Transverse colon (tissue), 4 donors: Measurements from ENCODE around the gene NUCKS1. TPM values are rescaled to one million over a fixed set of nuclear protein-coding genes. Genes with fewer than 3 reads are reported as not detected.
A peak's percentile ranks its signal among the peaks of the same experiment; 100 is the strongest.

Experiments used
- DNase-seq: peaks from one replicate; pipeline ENCODE4 v3.0.0-alpha.2; 2019
- H3K27ac ChIP-seq, 4 donors: fragments of 200-600 bp; sonication (generic); 2 replicates each; pipeline ENCODE4 v1.5.1; 2016 to 2018; ENCODE audit warnings: inconsistent platforms in 4 of 4
- H3K27me3 ChIP-seq: fragments of 200-600 bp; sonication (generic); 2 replicates; pipeline ENCODE4 v1.5.1; 2017; ENCODE audit warnings: inconsistent platforms
- H3K36me3 ChIP-seq, 4 donors: fragments of 200-600 bp; sonication (generic); 2 replicates each; pipeline ENCODE4 v1.5.1; 2017 to 2019; ENCODE audit warnings: inconsistent platforms in 4 of 4
- H3K4me1 ChIP-seq, 4 donors: fragments of 200-600 bp; sonication (generic); 2 replicates each; pipeline ENCODE4 v1.5.1; 2017 to 2020; ENCODE audit warnings: inconsistent platforms in 4 of 4
- H3K4me3 ChIP-seq, 4 donors: fragments of 200-600 bp; sonication (generic); 1 replicate in 1 of 4; 2 replicates in 3 of 4; pipeline versions ENCODE4 v1.5.1 to v1.6.1; 2017 to 2019; ENCODE audit warnings: inconsistent platforms in 4 of 4
- H3K9me3 ChIP-seq, 2 donors: fragments of 200-600 bp; sonication (generic); 2 replicates each; pipeline ENCODE4 v1.5.1; 2017 to 2019; ENCODE audit warnings: inconsistent platforms in 2 of 2
- EP300 ChIP-seq: sonication (generic); formaldehyde crosslinking; IDR thresholded peaks from one replicate; pipeline ENCODE4 v1.6.1; 2017; ENCODE audit warnings: antibody characterized with exemption, low read depth
- POLR2A ChIP-seq: fragments of 450-650 bp; IDR thresholded peaks from one replicate; pipeline ENCODE4 v1.6.1; 2016; ENCODE audit warnings: antibody characterized with exemption, mild to moderate bottlenecking, moderate library complexity
- POLR2AphosphoS5 ChIP-seq, 3 donors: sonication (generic); formaldehyde crosslinking; IDR thresholded peaks; one replicate each; pipeline ENCODE4 v1.6.1; 2016; ENCODE audit warnings: antibody characterized with exemption in 3 of 3
- WGBS, 2 donors: methylation state at CpG; one replicate each; pipeline ENCODE4 v1.1.5; 2018; ENCODE audit warnings: low coverage in 1 of 2; 5-methylcytosine and 5-hydroxymethylcytosine counted together
- in situ Hi-C, 4 donors: fragments of 200-750 bp; cut with MboI; loops; one replicate each; pipeline versions ENCODE4 v1.15.0 to v1.15.1; 2017; ENCODE audit warnings: low sequenced_read_pairs in 3 of 4, low pct_ligation_motif_present in 1 of 4, low pct_unique_long_range_greater_than_20kb in 1 of 4
- intact Hi-C: fragments of 100-400 bp; cut with DNase I; formaldehyde crosslinking; loops from one replicate; pipeline ENCODE4 v1.15.1; 2023; ENCODE audit warnings: low total_unique reads
- total RNA-seq, 4 donors: library from RNA; depleted of rRNA; stranded (reverse); fragments of >200 nt; gene quantifications; one replicate each; pipeline ENCODE4 v1.1.0, GENCODE V29; 2016
- TF ChIP-seq, protein P1 (sequence below), 5 experiments: fragments of 200-600 bp in 3 of 5; fragments of 450-650 bp in 2 of 5; sonication (generic) in 3 of 5; IDR thresholded peaks; 1 replicate in 2 of 5; 2 replicates in 3 of 5; pipeline ENCODE4 v1.5.1; 2016 to 2017; ENCODE audit warnings: antibody characterized with exemption in 5 of 5, inconsistent platforms in 3 of 5, mild to moderate bottlenecking in 2 of 5, moderate library complexity in 1 of 5

Gene NUCKS1
- total RNA-seq, 4 donors from 2014 or later = 21.7 to 45.7 (median 35.1) TPM

DNA sequence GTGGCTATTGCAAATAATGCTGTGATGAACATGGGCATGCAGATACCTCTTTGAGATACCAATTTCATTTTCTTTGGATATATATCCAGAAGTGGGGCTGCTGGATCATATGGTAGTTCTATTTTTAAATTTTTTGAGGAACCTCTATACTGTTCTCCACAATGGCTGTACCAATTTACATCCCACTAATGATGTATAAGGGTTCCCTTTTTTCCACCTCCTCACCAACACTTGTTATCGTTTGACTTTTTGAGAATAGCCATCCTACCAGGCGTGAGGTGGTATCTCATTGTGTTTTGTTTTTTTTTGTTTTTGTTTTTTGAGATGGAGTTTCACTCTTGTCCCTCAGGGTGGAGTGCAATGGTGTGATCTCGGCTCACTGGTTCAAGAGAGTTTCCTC lies 6.6 kb upstream of the NUCKS1 start:
- in situ Hi-C loops = no loop called here

DNA sequence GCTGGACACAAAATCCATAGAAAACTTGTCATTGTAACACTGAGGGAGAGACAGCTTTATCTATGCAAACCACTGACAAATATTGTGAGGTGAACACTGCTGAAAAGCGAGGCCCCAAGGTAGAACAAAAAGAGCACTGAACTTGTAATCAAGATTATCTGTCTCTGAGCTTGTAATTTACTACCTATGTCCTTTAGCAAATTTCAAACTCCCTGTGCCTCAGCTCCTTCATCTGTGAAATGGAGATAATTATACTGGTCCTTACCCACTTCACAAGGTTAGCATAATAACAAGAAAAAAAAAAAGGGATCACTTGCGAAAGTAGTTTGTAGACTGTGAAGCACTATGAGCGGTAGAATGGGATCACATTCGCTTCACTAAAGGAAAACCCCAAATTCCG lies 4.9 kb upstream of the NUCKS1 start:
- WGBS, 2 donors = 69 to 90% methylated on average over 5 of the region's 5 CpGs
- H3K36me3 ChIP-seq = no peaks in the 10 kb centered on the region
- H3K27ac ChIP-seq = no peak overlapping the region
- peaks cover 0 to 5% (median 0%) of the 10 kb centered on the region in 4 donors for H3K4me1 ChIP-seq
- in situ Hi-C loops (no loop called here), intact Hi-C loops (no loop called here)
- TF ChIP-seq EP300 (no peak), POLR2A (no peak), POLR2AphosphoS5 (IDR thresholded peaks at IDR 0.05) (no peak)
- TF ChIP-seq, protein P1, sequence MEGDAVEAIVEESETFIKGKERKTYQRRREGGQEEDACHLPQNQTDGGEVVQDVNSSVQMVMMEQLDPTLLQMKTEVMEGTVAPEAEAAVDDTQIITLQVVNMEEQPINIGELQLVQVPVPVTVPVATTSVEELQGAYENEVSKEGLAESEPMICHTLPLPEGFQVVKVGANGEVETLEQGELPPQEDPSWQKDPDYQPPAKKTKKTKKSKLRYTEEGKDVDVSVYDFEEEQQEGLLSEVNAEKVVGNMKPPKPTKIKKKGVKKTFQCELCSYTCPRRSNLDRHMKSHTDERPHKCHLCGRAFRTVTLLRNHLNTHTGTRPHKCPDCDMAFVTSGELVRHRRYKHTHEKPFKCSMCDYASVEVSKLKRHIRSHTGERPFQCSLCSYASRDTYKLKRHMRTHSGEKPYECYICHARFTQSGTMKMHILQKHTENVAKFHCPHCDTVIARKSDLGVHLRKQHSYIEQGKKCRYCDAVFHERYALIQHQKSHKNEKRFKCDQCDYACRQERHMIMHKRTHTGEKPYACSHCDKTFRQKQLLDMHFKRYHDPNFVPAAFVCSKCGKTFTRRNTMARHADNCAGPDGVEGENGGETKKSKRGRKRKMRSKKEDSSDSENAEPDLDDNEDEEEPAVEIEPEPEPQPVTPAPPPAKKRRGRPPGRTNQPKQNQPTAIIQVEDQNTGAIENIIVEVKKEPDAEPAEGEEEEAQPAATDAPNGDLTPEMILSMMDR (IDR thresholded peaks at IDR 0.05) = no peak
- H3K27me3 ChIP-seq = peaks cover 5% of the 10 kb centered on the region
- H3K9me3 ChIP-seq = no peaks in the 10 kb centered on the region
- no peak overlapping the region for H3K4me3 ChIP-seq
- no peak for DNase-seq

More for the DNA sequence above, 6.6 kb upstream of the NUCKS1 start:
- H3K4me1 ChIP-seq = no peaks in the 10 kb centered on the region
- peaks cover 5% of the 10 kb centered on the region for H3K27me3 ChIP-seq
- TF ChIP-seq POLR2A = no peak
- TF ChIP-seq, protein P1 (IDR thresholded peaks at IDR 0.05) = no peak
- no peak for TF ChIP-seq POLR2AphosphoS5 (IDR thresholded peaks at IDR 0.05)
- TF ChIP-seq EP300 = no peak
- H3K27ac ChIP-seq = no peak overlapping the region
- intact Hi-C loops = no loop called here
- 91% methylated on average over 3 of the region's 3 CpGs; no CpG with 5 or more reads in 1 of the 2 donors for WGBS, 2 donors
- no peaks in the 10 kb centered on the region for H3K36me3 ChIP-seq
- H3K9me3 ChIP-seq = no peaks in the 10 kb centered on the region
- no peak for DNase-seq
- no peak overlapping the region for H3K4me3 ChIP-seq

DNA sequence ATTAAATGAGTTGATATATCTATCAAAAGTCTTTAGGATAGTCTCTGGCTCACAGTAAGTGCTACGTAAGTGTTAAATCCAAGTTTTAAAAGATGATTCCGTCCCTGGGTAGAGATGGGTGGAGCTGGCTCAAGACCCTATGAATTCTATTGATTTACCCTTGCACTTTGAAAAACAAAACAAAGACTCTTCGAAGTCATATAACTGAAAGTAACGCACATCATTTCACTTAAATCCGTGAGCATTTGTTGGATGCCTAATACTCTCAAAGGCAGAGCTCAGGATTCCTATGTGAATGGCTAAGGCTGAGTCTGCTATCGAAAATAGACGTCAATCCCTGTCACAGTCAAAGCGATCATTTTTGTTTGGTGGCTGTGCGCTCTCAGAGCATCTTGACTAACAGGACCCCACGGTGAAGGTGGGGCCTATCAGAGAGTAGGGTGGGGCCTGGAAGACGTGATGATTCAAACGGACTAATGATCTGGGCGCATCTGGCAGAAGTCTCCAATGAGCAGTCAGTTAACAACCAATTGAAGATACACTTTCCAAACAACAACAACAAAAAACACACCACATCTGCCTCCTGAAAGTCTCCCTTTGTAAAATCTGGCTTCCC lies 1.2 kb upstream of the NUCKS1 start:
- Histone ChIP-seq H3K36me3 (no peaks in the 10 kb centered on the region), H3K4me1 (peaks cover 15 to 27% (median 22%) of the 10 kb centered on the region in 4 donors), H3K4me3 (no peak overlapping the region), H3K27ac (no peak overlapping the region), H3K9me3 (no peaks in the 10 kb centered on the region), H3K27me3 (peaks cover 5% of the 10 kb centered on the region)
- no peak for TF ChIP-seq POLR2AphosphoS5 (IDR thresholded peaks at IDR 0.05)
- no peak for TF ChIP-seq POLR2A
- no peak for TF ChIP-seq EP300
- TF ChIP-seq, protein P1 (IDR thresholded peaks at IDR 0.05) = no peak
- intact Hi-C loops = no loop called here
- 79 to 87% methylated on average over 3 to 13 of the region's 13 CpGs for WGBS, 2 donors
- in situ Hi-C loops = no loop called here
- DNase-seq = no peak

DNA sequence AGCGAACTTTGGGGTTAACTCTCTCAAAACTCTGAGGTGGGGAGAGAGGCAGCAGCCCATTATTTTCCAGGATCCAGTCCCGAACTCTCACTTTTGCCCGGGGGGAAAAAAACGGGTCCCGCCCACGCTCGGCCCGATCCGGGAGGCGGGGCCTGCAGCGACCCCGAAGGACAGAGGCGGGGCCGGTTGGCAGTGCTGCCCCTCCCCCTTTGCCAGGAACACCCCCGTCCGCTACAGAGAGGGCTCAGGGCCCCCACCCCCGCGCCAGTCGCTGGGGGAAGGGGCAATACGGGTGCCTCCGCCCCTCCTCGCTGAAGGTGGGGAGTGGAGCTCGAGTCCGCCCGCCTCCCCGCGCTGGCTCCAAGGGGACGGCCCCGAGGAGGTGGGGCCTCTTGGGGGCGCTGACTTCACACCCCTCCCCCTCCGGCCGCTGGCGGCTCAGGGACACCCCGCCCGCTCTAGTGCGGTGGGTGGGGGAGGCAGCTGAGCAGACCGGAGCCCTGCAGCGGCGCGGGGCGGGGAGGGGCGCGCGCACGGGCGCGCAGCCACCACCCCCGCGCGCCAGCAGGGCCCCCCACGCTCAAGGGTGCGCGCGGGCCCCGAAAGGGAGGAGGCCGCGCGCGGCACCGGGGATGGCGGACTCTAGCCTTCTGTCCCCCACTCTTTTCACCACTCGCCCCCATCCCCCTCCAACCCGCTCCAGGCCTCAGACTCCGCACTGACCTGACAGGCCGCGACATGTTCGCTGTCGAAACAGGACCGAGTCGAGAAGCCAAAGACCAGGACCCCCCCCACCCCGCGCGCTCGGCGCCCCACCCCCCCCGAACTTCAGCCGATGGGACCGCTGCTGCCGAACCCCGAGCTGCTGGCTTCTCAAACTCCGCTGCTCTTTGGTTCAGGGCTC lies 496 bp downstream of the NUCKS1 start:
- in situ Hi-C loops = no loop called here
- no peaks in the 10 kb centered on the region for H3K36me3 ChIP-seq
- intact Hi-C loops = no loop called here

More for the DNA sequence above, 496 bp downstream of the NUCKS1 start:
- TF ChIP-seq, protein P1 (IDR thresholded peaks at IDR 0.05) = no peak
- TF ChIP-seq POLR2A = peak; percentile 63
- peak; percentile 90 to 95 (median 93) for TF ChIP-seq POLR2AphosphoS5 (IDR thresholded peaks at IDR 0.05)
- TF ChIP-seq EP300 = no peak
- DNase-seq = peak; percentile 96
- H3K4me3 ChIP-seq = peak overlapping the region; percentile 85 to 98 (median 88)
- H3K4me1 ChIP-seq = peaks cover 15 to 36% (median 30%) of the 10 kb centered on the region in 4 donors
- 0 to 1% methylated on average over 1 to 41 of the region's 81 CpGs for WGBS, 2 donors
- peaks cover 5% of the 10 kb centered on the region for H3K27me3 ChIP-seq
- peak overlapping the region; percentile 99 to 100 (median 100) for H3K27ac ChIP-seq
- no peaks in the 10 kb centered on the region for H3K9me3 ChIP-seq
